Measurements from ENCODE around the gene ZNF804B. TPM values are rescaled to one million over a fixed set of nuclear protein-coding genes. Genes with fewer than 3 reads are reported as not detected.

Gene ZNF804B
- total and polyA plus RNA-seq, 2 of the 4 experiments (the other 2 are of a cell fraction), result not detected

GRCh38 chr7:88928276-88928675 lies 168.8 kb downstream of the ZNF804B start:
- no peak overlapping the region for H3K14ac ChIP-seq (replicated peaks; ENCODE audit: low read depth, low read length)
- no TSS peak for BruUV-seq (replicated peaks)
- H2AK9ac ChIP-seq (replicated peaks; ENCODE audit: low read depth, low read length, poor library complexity), result no peak overlapping the region
- H2BK15ac ChIP-seq (ENCODE audit: low read depth, low read length), result no peak overlapping the region
- no peak overlapping the region for H3K56ac ChIP-seq (ENCODE audit: extremely low read depth, insufficient read depth, low read length)
- no peak overlapping the region for H3K23ac ChIP-seq (ENCODE audit: low read depth, low read length)
- CTCF ChIA-PET, result no interaction called here
- H3K4me1 ChIP-seq (ENCODE audit: control insufficient read depth, insufficient read depth, low read length), result no peaks in the 10 kb centered on the region
- peaks cover 5% of the 10 kb centered on the region for H3K9me3 ChIP-seq (ENCODE audit: control insufficient read depth, insufficient read depth, low read length)
- no peak overlapping the region for H2BK20ac ChIP-seq (ENCODE audit: low read depth, low read length)
- no peak overlapping the region for H3K4me2 ChIP-seq (ENCODE audit: low read depth, low read length)
- H3K79me1 ChIP-seq (ENCODE audit: low read depth in 1 of 2, low read length in 2 of 2), result no peaks in the 10 kb centered on the region
- dilution Hi-C loops (cut with HindIII; ENCODE audit: low sequenced_read_pairs, unreplicated experiment) (no loop called here), in situ Hi-C loops (cut with MboI; ENCODE audit: low sequenced_read_pairs) (no loop called here), intact Hi-C loops (cut with micrococcal nuclease) (no loop called here)
- H3K27ac ChIP-seq (ENCODE audit: insufficient read depth, low read length), result no peak overlapping the region
- TF ChIP-seq RCOR1 (IDR thresholded peaks at IDR 0.05; ENCODE audit: insufficient replicate concordance, low read length) (no peak), MXI1 (IDR thresholded peaks at IDR 0.05; ENCODE audit: borderline replicate concordance, low read depth, low read length) (no peak), RFX5 (IDR thresholded peaks at IDR 0.05; ENCODE audit: low read depth, low read length) (no peak), FOS (IDR thresholded peaks at IDR 0.05; ENCODE audit: low read depth, low read length) (no peak), USF2 (IDR thresholded peaks at IDR 0.05; ENCODE audit: low read depth, low read length) (no peak), BHLHE40 (IDR thresholded peaks at IDR 0.05; ENCODE audit: low read depth, low read length) (no peak), NFE2L2 (IDR thresholded peaks at IDR 0.05; ENCODE audit: low read depth, low read length) (no peak), MAZ (IDR thresholded peaks at IDR 0.05; ENCODE audit: borderline replicate concordance, low read depth, low read length) (no peak), ELK1 (IDR thresholded peaks at IDR 0.05; ENCODE audit: borderline replicate concordance, low read depth, low read length) (no peak), MAFK (IDR thresholded peaks at IDR 0.05; ENCODE audit: low read depth, low read length) (no peak)
- DNase-seq (no peak), ATAC-seq (ENCODE audit: low read depth) (no peak)
- no peaks in the 10 kb centered on the region for H3K27me3 ChIP-seq (ENCODE audit: control insufficient read depth, insufficient read depth, low read length)
- H3K18ac ChIP-seq (ENCODE audit: low read depth, low read length), result no peak overlapping the region
- no peak overlapping the region for H2AK5ac ChIP-seq (ENCODE audit: low read depth, low read length)
- no peak overlapping the region for H3K4ac ChIP-seq (ENCODE audit: low read depth, low read length)
- H4K5ac ChIP-seq (ENCODE audit: low read depth, low read length), result no peak overlapping the region
- no peaks in the 10 kb centered on the region for H4K20me1 ChIP-seq (ENCODE audit: insufficient read depth, low read length)
- H2BK5ac ChIP-seq (ENCODE audit: low read depth, low read length, poor library complexity, severe bottlenecking), result no peak overlapping the region
- H3K4me3 ChIP-seq (ENCODE audit: insufficient read depth, low read depth, low read length), result no peak overlapping the region
- H2BK120ac ChIP-seq (ENCODE audit: low read depth, low read length), result no peak overlapping the region
- no peaks in the 10 kb centered on the region for H3K9me1 ChIP-seq (ENCODE audit: insufficient read depth, low read length)
- H3K36me3 ChIP-seq (ENCODE audit: control insufficient read depth, insufficient read depth, low read length), result no peaks in the 10 kb centered on the region
- H4K91ac ChIP-seq (ENCODE audit: insufficient read depth, low read depth, low read length), result no peak overlapping the region
- H3K9ac ChIP-seq (ENCODE audit: low read depth, low read length), result no peak overlapping the region
- H4K8ac ChIP-seq (ENCODE audit: low read depth in 2 of 2, low read length in 2 of 2), result no peak overlapping the region
- no peak overlapping the region for H2AFZ ChIP-seq (replicated peaks; ENCODE audit: low read length, poor library complexity)
- POLR2A ChIA-PET (ENCODE audit: unreplicated experiment), result no interaction called here
